A673 (cell line): ENCODE results near the gene FNDC3B.
"Not testable (repeated sequence)": the region's sequence is repeated elsewhere in the genome, so short reads cannot be mapped to it uniquely, and the experiment has no call there.

Experiments used
- CTCF ChIP-seq: fragments of 300-800, 200-600 bp; sonication (generic); conservative IDR thresholded peaks from 2 replicates; pipeline ENCODE4 v1.5.1; 2017; ENCODE audit warnings: low read depth, mild to moderate bottlenecking, antibody characterized with exemption, low read length, moderate library complexity, mixed read lengths
- EZH2 ChIP-seq: fragments of 200-600 bp; sonication (generic); IDR thresholded peaks from 2 replicates; pipeline ENCODE4 v1.6.1; 2017; ENCODE audit warnings: borderline replicate concordance, low read depth, mild to moderate bottlenecking, mixed read lengths, antibody characterized with exemption, low read length; ENCODE audit not compliant: poor library complexity, severe bottlenecking

GRCh38 chr3:172001616-172002015 is 37.8 kb upstream of the FNDC3B start:
- not testable (repeated sequence) for TF ChIP-seq CTCF, EZH2
